H1 (cell line): ENCODE measurements around the gene DAW1. TPM values are rescaled to one million over a fixed set of nuclear protein-coding genes. Genes with fewer than 3 reads are reported as not detected.

Source experiments
- CTCF ChIA-PET: fragments of 300-600 bp; sonication (Branson Sonifier 250); formaldehyde crosslinking; loops from one replicate; lab custom pipeline; 2021; ENCODE audit not compliant: partially characterized antibody; lab: Charles Lee
- POLR2A ChIA-PET: fragments of 300-600 bp; sonication (Branson Sonifier 250); formaldehyde crosslinking; loops from one replicate; lab custom pipeline; 2021; ENCODE audit warnings: inconsistent platforms; ENCODE audit not compliant: partially characterized antibody; lab: Charles Lee
- DNase-seq, 2 experiments: peaks; one replicate each; pipeline versions ENCODE4 v3.0.0 to v3.0.0-alpha.2; 2010 to 2022; ENCODE audit warnings: low spot score in 2 of 2, low read depth in 1 of 2, mixed read lengths in 1 of 2
- FAIRE-seq: peaks from 2 replicates; lab custom pipeline; 2011; peaks lifted over from hg19 to GRCh38; lab: Jason Lieb, UNC
- H2AFZ ChIP-seq: 2 replicates; pipeline ENCODE4 v1.8.1; 2012; ENCODE audit warnings: low read length, inconsistent platforms
- H2AK5ac ChIP-seq: 2 replicates; pipeline ENCODE4 v1.6.1; 2013; ENCODE audit warnings: low read depth, low read length
- H2BK120ac ChIP-seq: replicated peaks from 2 replicates; pipeline ENCODE3; 2013; ENCODE audit warnings: low read depth, low read length, inconsistent platforms
- H2BK12ac ChIP-seq: 2 replicates; pipeline ENCODE4 v1.6.1; 2013; ENCODE audit warnings: low read depth, low read length
- H2BK15ac ChIP-seq: 2 replicates; pipeline ENCODE4 v1.6.1; 2013; ENCODE audit warnings: low read length
- H2BK20ac ChIP-seq: 2 replicates; pipeline ENCODE4 v1.6.1; 2013; ENCODE audit warnings: low read length
- H2BK5ac ChIP-seq: 2 replicates; pipeline ENCODE4 v1.6.1; 2013; ENCODE audit warnings: low read depth, low read length
- H3K14ac ChIP-seq: 2 replicates; pipeline ENCODE4 v1.6.1; 2013; ENCODE audit warnings: inconsistent platforms; ENCODE audit not compliant: insufficient read length
- H3K18ac ChIP-seq: 2 replicates; pipeline ENCODE4 v1.6.1; 2013; ENCODE audit warnings: low read length; ENCODE audit errors: extremely low read depth
- H3K23ac ChIP-seq: 2 replicates; pipeline ENCODE4 v1.6.1; 2013; ENCODE audit warnings: inconsistent platforms; ENCODE audit not compliant: insufficient read length
- H3K23me2 ChIP-seq: 2 replicates; pipeline ENCODE4 v1.6.1; 2013; ENCODE audit warnings: low read depth, low read length
- H3K27ac ChIP-seq: 2 replicates; pipeline ENCODE4 v1.6.1; 2011; ENCODE audit warnings: low read depth, low read length, inconsistent platforms
- H3K27me3 ChIP-seq, 4 experiments: replicated peaks in 1 of 4; 1 replicate in 1 of 4; 2 replicates in 3 of 4; pipeline versions ENCODE4 v1.6.1 to v1.8.1; 2011 to 2013; ENCODE audit warnings: low read length in 3 of 4, mild to moderate bottlenecking in 3 of 4, inconsistent platforms in 2 of 4, mixed read lengths in 2 of 4, moderate library complexity in 1 of 4; ENCODE audit not compliant: control insufficient read depth in 3 of 4, insufficient read depth in 3 of 4; ENCODE audit errors: extremely low read depth in 1 of 4
- H3K36me3 ChIP-seq, 4 experiments: 2 replicates each; pipeline versions ENCODE4 v1.6.1 to v1.8.1; 2011 to 2013; ENCODE audit warnings: mild to moderate bottlenecking in 4 of 4, low read length in 3 of 4, moderate library complexity in 2 of 4, control low read depth in 1 of 4, inconsistent platforms in 1 of 4; ENCODE audit not compliant: insufficient read depth in 4 of 4, control insufficient read depth in 2 of 4
- H3K4ac ChIP-seq: replicated peaks from 2 replicates; pipeline ENCODE3; 2013; ENCODE audit warnings: low read length, low read depth, mixed read lengths, inconsistent platforms; ENCODE audit not compliant: insufficient read length
- H3K4me1 ChIP-seq, 4 experiments: replicated peaks in 1 of 4; 1 replicate in 1 of 4; 2 replicates in 3 of 4; pipeline versions ENCODE4 v1.6.1 to v1.8.1; 2011 to 2013; ENCODE audit warnings: low read length in 3 of 4, inconsistent platforms in 2 of 4, mixed read lengths in 1 of 4; ENCODE audit not compliant: insufficient read depth in 4 of 4, control insufficient read depth in 3 of 4
- H3K4me2 ChIP-seq, 2 experiments: 2 replicates each; pipeline versions ENCODE4 v1.6.1 to v1.8.1; 2011 to 2013; ENCODE audit warnings: low read depth in 2 of 2, low read length in 2 of 2, control low read depth in 1 of 2, inconsistent platforms in 1 of 2, mild to moderate bottlenecking in 1 of 2; ENCODE audit not compliant: insufficient read depth in 1 of 2
- H3K4me3 ChIP-seq, 4 experiments: fragments of 200-600, 300-600 bp in 1 of 4; sonication (generic), shearing (Covaris generic), sonication (Bioruptor Twin) in 1 of 4; 2 replicates each; pipeline versions ENCODE4 v1.5.1 to v1.8.1; 2011 to 2016; ENCODE audit warnings: low read length in 4 of 4, low read depth in 3 of 4, control low read depth in 2 of 4, inconsistent platforms in 2 of 4, mild to moderate bottlenecking in 2 of 4, mixed read lengths in 1 of 4, moderate library complexity in 1 of 4; ENCODE audit not compliant: insufficient read depth in 2 of 4; ENCODE audit errors: extremely low read depth in 1 of 4
- H3K56ac ChIP-seq: replicated peaks from 2 replicates; pipeline ENCODE3; 2013; ENCODE audit warnings: low read depth, mild to moderate bottlenecking, mixed read lengths, low read length, inconsistent platforms; ENCODE audit not compliant: insufficient read length
- H3K79me1 ChIP-seq: 2 replicates; pipeline ENCODE4 v1.6.1; 2013; ENCODE audit warnings: low read depth, low read length, control low read depth
- H3K79me2 ChIP-seq, 2 experiments: 2 replicates each; pipeline versions ENCODE4 v1.6.1 to v1.8.1; 2012 to 2013; ENCODE audit warnings: low read length in 2 of 2, mild to moderate bottlenecking in 2 of 2, inconsistent platforms in 1 of 2; ENCODE audit not compliant: insufficient read depth in 2 of 2, control insufficient read depth in 1 of 2
- H3K9ac ChIP-seq, 4 experiments: replicated peaks in 1 of 4; 1 replicate in 1 of 4; 2 replicates in 3 of 4; pipeline versions ENCODE4 v1.6.1 to v1.8.1; 2011 to 2013; ENCODE audit warnings: low read depth in 3 of 4, low read length in 3 of 4, control low read depth in 2 of 4, mild to moderate bottlenecking in 2 of 4, moderate library complexity in 2 of 4, inconsistent platforms in 1 of 4; ENCODE audit errors: extremely low read depth in 1 of 4
- H3K9me3 ChIP-seq, 2 experiments: 2 replicates each; pipeline versions ENCODE4 v1.6.1 to v1.8.1; 2012 to 2013; ENCODE audit warnings: mild to moderate bottlenecking in 2 of 2, moderate library complexity in 2 of 2, control low read depth in 1 of 2, inconsistent platforms in 1 of 2, low read depth in 1 of 2, low read length in 1 of 2, mixed read lengths in 1 of 2; ENCODE audit not compliant: insufficient read depth in 2 of 2
- H4K20me1 ChIP-seq, 2 experiments: replicated peaks in 1 of 2; 2 replicates each; pipeline versions ENCODE3 to v1.8.1; 2011 to 2013; ENCODE audit warnings: inconsistent platforms in 2 of 2, low read length in 2 of 2, mild to moderate bottlenecking in 1 of 2; ENCODE audit not compliant: insufficient read depth in 2 of 2, control insufficient read depth in 1 of 2
- H4K5ac ChIP-seq: 2 replicates; pipeline ENCODE4 v1.6.1; 2013; ENCODE audit warnings: low read length, low read depth, mixed read lengths, inconsistent platforms; ENCODE audit not compliant: insufficient read length
- H4K8ac ChIP-seq: 2 replicates; pipeline ENCODE4 v1.8.0; 2013; ENCODE audit warnings: mild to moderate bottlenecking, moderate library complexity, low read length, inconsistent platforms; ENCODE audit not compliant: insufficient read depth; ENCODE audit errors: extremely low read depth
- H4K91ac ChIP-seq: replicated peaks from 2 replicates; pipeline ENCODE3; 2013; ENCODE audit warnings: low read length, mixed read lengths, inconsistent platforms; ENCODE audit not compliant: insufficient read length
- ATF2 ChIP-seq: IDR thresholded peaks from 2 replicates; pipeline ENCODE4 v1.6.1; 2012; ENCODE audit warnings: low read length, inconsistent platforms
- BCL11A ChIP-seq, 2 experiments: IDR thresholded peaks; one replicate each; pipeline ENCODE4 v1.6.1; 2011; ENCODE audit warnings: low read depth in 2 of 2, low read length in 2 of 2, mild to moderate bottlenecking in 2 of 2
- CBX5 ChIP-seq: fragments of 300-800, 300-1000 bp; sonication (generic); IDR thresholded peaks from 2 replicates; pipeline ENCODE4 v1.7.1; 2016; ENCODE audit warnings: antibody characterized with exemption, low read length, low read depth
- CBX8 ChIP-seq: fragments of 300-800, 300-1000 bp; sonication (generic); IDR thresholded peaks from 2 replicates; pipeline ENCODE4 v1.7.1; 2016; ENCODE audit warnings: low read depth, low read length, borderline replicate concordance
- NRF1 ChIP-seq: IDR thresholded peaks from 2 replicates; pipeline ENCODE4 v1.6.1; 2011; ENCODE audit warnings: mild to moderate bottlenecking, low read depth, low read length, improper control_type of control experiment
- SIRT6 ChIP-seq: IDR thresholded peaks from one replicate; pipeline ENCODE4 v1.7.1; 2012; ENCODE audit warnings: low read length, inconsistent platforms
- SIX5 ChIP-seq: IDR thresholded peaks from 2 replicates; pipeline ENCODE4 v1.6.1; 2011; ENCODE audit warnings: mild to moderate bottlenecking, low read depth, low read length
- SRF ChIP-seq: IDR thresholded peaks from 2 replicates; pipeline ENCODE4 v1.6.1; 2011; ENCODE audit warnings: mild to moderate bottlenecking, low read depth, low read length, moderate library complexity
- SUZ12 ChIP-seq: fragments of 200-600 bp; sonication (generic); IDR thresholded peaks from 2 replicates; pipeline ENCODE4 v1.6.1; 2012; ENCODE audit warnings: mild to moderate bottlenecking, inconsistent platforms, low read length, moderate library complexity, mixed read lengths
- WGBS, 2 experiments: shearing (Covaris generic) in 1 of 2; methylation state at CpG; one replicate each; pipeline versions ENCODE4 v1.1.6 to v1.1.7; 2013 to 2015; ENCODE audit warnings: low lambda C conversion rate in 2 of 2, mixed read lengths in 2 of 2, inconsistent platforms in 1 of 2, low coverage in 1 of 2, missing lambda C conversion rate in 1 of 2; ENCODE audit not compliant: insufficient replicate concordance in 2 of 2, insufficient coverage in 1 of 2, insufficient read length in 1 of 2; ENCODE audit errors: extremely low coverage in 1 of 2, missing lambda C conversion rate in 1 of 2; 5-methylcytosine and 5-hydroxymethylcytosine counted together
- long read RNA-seq, 2 experiments: library from RNA in 1 of 2; library from capped mRNA in 1 of 2; stranded (forward); transcript quantifications; one replicate each; pipeline ENCODE4 v2.0.0, GENCODE V29; 2021; ENCODE audit warnings: inconsistent platforms in 1 of 2
- polyA minus RNA-seq, 3 experiments: library from RNA; depleted of rRNA, polyadenylated mRNA; stranded (reverse); fragments of >200 nt; gene quantifications; 1 replicate in 2 of 3; 2 replicates in 1 of 3; pipeline ENCODE4 v1.2.3, GENCODE V29; 2011
- polyA plus RNA-seq, 7 experiments: library from polyadenylated mRNA; depleted of rRNA in 3 of 7; stranded (reverse) in 5 of 7; unstranded in 2 of 7; fragments of >200 nt in 5 of 7; fragments of 200-250 nt in 2 of 7; gene quantifications; 1 replicate in 5 of 7; 2 replicates in 1 of 7; 4 replicates in 1 of 7; pipeline versions ENCODE4 v1.2.1 to v1.2.3, GENCODE V29; 2011 to 2013; ENCODE audit warnings: missing spikeins in 2 of 7, mixed read lengths in 2 of 7
- total RNA-seq: library from RNA; stranded (reverse); fragmentation: NEBNext Ultra II Directional; extraction: Animal tissue kit (Norgen Biotek cat#: 25700); gene quantifications from 2 replicates; pipeline ENCODE4 v1.2.1, GENCODE V29; 2021

The DAW1 gene
- total RNA-seq, result 0.84 and 1.4 TPM in 2 replicates
- polyA plus RNA-seq (2011; rRNA removed), result 0.24 and 0.44 TPM in 2 replicates
- 0.63 TPM for polyA plus RNA-seq (2011; cell fraction: cytosol; rRNA removed)
- polyA plus RNA-seq (2011; cell fraction: nucleus; rRNA removed), result 0.16 TPM
- polyA plus RNA-seq (2012, experiment 1 of 2), result 0.50 to 1.1 TPM (median 0.73 TPM) in 4 replicates
- polyA plus RNA-seq (2012, experiment 2 of 2), result 0.09 TPM
- 0.47 TPM for polyA plus RNA-seq (2013, experiment 1 of 2)
- 0.44 TPM for polyA plus RNA-seq (2013, experiment 2 of 2)
- 0.46 and 0.73 TPM in 2 replicates for polyA minus RNA-seq (2011; rRNA and poly(A)+ RNA removed)
- not detected for polyA minus RNA-seq (2011; cell fraction: cytosol; rRNA and poly(A)+ RNA removed)
- 1.8 TPM for polyA minus RNA-seq (2011; cell fraction: nucleus; rRNA and poly(A)+ RNA removed)
- long read RNA-seq, experiment 1, partial matches to known transcripts, result 0 of 2 reads
- long read RNA-seq, experiment 1, other reads (novel, unspliced or antisense), result 0 of 2 reads
- long read RNA-seq, experiment 2, result 0 reads

- Histone ChIP-seq H4K8ac (0 out of 2 replicates have a peak within 1 kb of the TSS, but pooled peaks have one; percentile 38), H3K4ac (no peak within 1 kb of the TSS), H3K56ac (no peak within 1 kb of the TSS), H2BK5ac (no peak within 1 kb of the TSS), H4K20me1 (no peaks in the 10 kb centered on the region), H2BK12ac (0 out of 2 replicates have a peak within 1 kb of the TSS, but pooled peaks have one; percentile 28), H3K4me3 (peak within 1 kb of the TSS; percentile 42 to 59 (median 52)), H4K91ac (no peak within 1 kb of the TSS), H3K36me3 (no peaks in the 10 kb centered on the region), H3K14ac (no peak within 1 kb of the TSS), H3K4me1 (peaks cover 0 to 5% (median 3%) of the 10 kb centered on the region in 4 experiments; a peak in 4 of 7 replicates), H3K79me1 (no peaks in the 10 kb centered on the region), H3K27me3 (no peaks in the 10 kb centered on the region), H3K9ac (peak within 1 kb of the TSS in 3 of 4 experiments; percentile 14 to 61 (median 28); a peak in 3 of 7 replicates), H3K4me2 (peak within 1 kb of the TSS; percentile 49 to 73), H4K5ac (no peak within 1 kb of the TSS), H3K18ac (peak within 1 kb of the TSS; percentile 43; the same call in 1 of the 2 replicates), H3K23me2 (peaks cover 5% of the 10 kb centered on the region; the same call in 1 of the 2 replicates), H2BK15ac (no peak within 1 kb of the TSS), H2AK5ac (no peak within 1 kb of the TSS), H3K9me3 (no peaks in the 10 kb centered on the region), H2AFZ (peak within 1 kb of the TSS; percentile 78), H2BK120ac (no peak within 1 kb of the TSS), H3K27ac (no peak within 1 kb of the TSS), H3K23ac (no peak within 1 kb of the TSS), H3K79me2 (no peaks in the 10 kb centered on the region), H2BK20ac (no peak within 1 kb of the TSS)
- CTCF ChIA-PET, result interaction anchor here (0.7 to 6.2 kb wide), 9 partner anchors 10 to 213 kb away, joined by 3 to 58 read pairs (median 4); no protein-coding TSS in a partner anchor
- WGBS, 2 experiments, result 3% methylated on average over 34 of the region's 34 CpGs; no CpG with 5 or more reads in 1 of the 2 experiments
- POLR2A ChIA-PET, result interaction anchor here (0.6 to 0.9 kb wide), 2 partner anchors 9 to 66 kb away, joined by 3 to 4 read pairs; no protein-coding TSS in a partner anchor
- no peak for FAIRE-seq
- peak in 1 of 2 experiments; percentile 90 for DNase-seq
- TF ChIP-seq ATF2 (no peak), SIX5 (no peak), SIRT6 (no peak), BCL11A (IDR thresholded peaks at IDR 0.05; ENCODE audit: low read depth in 2 of 2, low read length in 2 of 2) (no peak), NRF1 (peak; percentile 91), SRF (no peak), CBX5 (no peak), CBX8 (no peak), SUZ12 (no peak)
These were observed at the start of gene DAW1 for GRCh38 chr2:227871375-227871791. Gene DAW1, plus strand, starts transcription at chr2:227871631. Its CDS starts 59 bp downstream, at chr2:227871690.
